Panc1 (cell line): ENCODE measurements around the gene GLIS1. TPM values are rescaled to one million over a fixed set of nuclear protein-coding genes. Genes with fewer than 3 reads are reported as not detected.

Source experiments
- ATAC-seq: fragments of 200-7000 bp; cut with Tn5 transposase; 2 replicates; pipeline ENCODE4 v1.9.1; 2020; ENCODE audit warnings: mild to moderate bottlenecking, moderate library complexity
- BruUV-seq: library from RNA; stranded (reverse); fragments of 400-500 nt; replicated peaks from 2 replicates; lab custom pipeline; 2021; lab: Mats Ljungman, UMichigan
- CTCF ChIA-PET: fragments of 300-600 bp; sonication (Branson Sonifier 250); formaldehyde crosslinking; loops from one replicate; lab custom pipeline; 2022; ENCODE audit warnings: antibody characterized with exemption; lab: Charles Lee
- POLR2A ChIA-PET: fragments of 300-600 bp; sonication (Branson Sonifier 250); formaldehyde crosslinking; loops from one replicate; lab custom pipeline; 2022; ENCODE audit warnings: antibody characterized with exemption; lab: Charles Lee
- DNase-seq: peaks from one replicate; pipeline ENCODE4 v3.0.0-alpha.2; 2010; ENCODE audit warnings: low read depth, low spot score
- H3K27ac ChIP-seq: 2 replicates; pipeline ENCODE4 v1.5.1; 2011; ENCODE audit warnings: mild to moderate bottlenecking, low read length, inconsistent platforms
- H3K27me3 ChIP-seq: fragments of 200-500 bp; sonication (Bioruptor generic); 2 replicates; pipeline ENCODE4 v1.6.0; 2014; ENCODE audit warnings: low read length, inconsistent platforms; ENCODE audit not compliant: control insufficient read depth, insufficient read depth
- H3K36me3 ChIP-seq: fragments of 200-500 bp; sonication (Bioruptor generic); 2 replicates; pipeline ENCODE4 v1.5.1; 2014; ENCODE audit warnings: inconsistent platforms, mild to moderate bottlenecking, low read length, moderate library complexity; ENCODE audit not compliant: control insufficient read depth, insufficient read depth
- H3K4me1 ChIP-seq: 2 replicates; pipeline ENCODE4 v1.5.1; 2011; ENCODE audit warnings: inconsistent platforms, mild to moderate bottlenecking, low read length, moderate library complexity; ENCODE audit not compliant: control insufficient read depth, insufficient read depth
- H3K4me3 ChIP-seq, 2 experiments: 2 replicates each; pipeline ENCODE4 v1.5.1; 2011 to 2012; ENCODE audit warnings: low read depth in 2 of 2, low read length in 2 of 2, mild to moderate bottlenecking in 2 of 2, inconsistent platforms in 1 of 2, moderate library complexity in 1 of 2
- H3K9me3 ChIP-seq: fragments of 200-500 bp; sonication (Bioruptor generic); 2 replicates; pipeline ENCODE4 v1.5.1; 2014; ENCODE audit warnings: low read depth, mild to moderate bottlenecking, inconsistent platforms, low read length, moderate library complexity; ENCODE audit not compliant: control insufficient read depth, insufficient read depth
- CTCF ChIP-seq: fragments of 450-650 bp; IDR thresholded peaks from 2 replicates; pipeline ENCODE4 v1.5.1; 2017; ENCODE audit warnings: mild to moderate bottlenecking
- POLR2AphosphoS5 ChIP-seq: IDR thresholded peaks from 2 replicates; pipeline ENCODE4 v1.6.1; 2012; ENCODE audit warnings: mild to moderate bottlenecking, low read depth, low read length, moderate library complexity
- SIN3A ChIP-seq: IDR thresholded peaks from 2 replicates; pipeline ENCODE4 v1.6.1; 2012; ENCODE audit warnings: low read depth, mild to moderate bottlenecking, low read length, moderate library complexity, borderline replicate concordance; ENCODE audit not compliant: insufficient read depth
- TCF7L2 ChIP-seq: IDR thresholded peaks from 2 replicates; pipeline ENCODE4 v1.6.1; 2011; ENCODE audit warnings: mild to moderate bottlenecking, low read depth, low read length, inconsistent platforms
- in situ Hi-C: cut with HindIII; loops from 2 replicates; pipeline ENCODE4 v1.10.0; 2016; ENCODE audit warnings: low sequenced_read_pairs, low pct_unique_long_range_greater_than_20kb
- intact Hi-C: fragments of 100-400 bp; cut with micrococcal nuclease; formaldehyde crosslinking; loops from one replicate; pipeline ENCODE4 v1.10.0; 2022; ENCODE audit not compliant: unreplicated experiment
- total RNA-seq: library from RNA; stranded (reverse); gene quantifications from one replicate; pipeline ENCODE4 v1.2.1, GENCODE V29; 2021; ENCODE audit not compliant: unreplicated experiment
- TF ChIP-seq, protein P1 (sequence below), 2 experiments: IDR thresholded peaks; 2 replicates each; pipeline ENCODE4 v1.6.1; 2011 to 2012; ENCODE audit warnings: low read depth in 2 of 2, control low read depth in 1 of 2, low read length in 1 of 2, mild to moderate bottlenecking in 1 of 2, moderate library complexity in 1 of 2; ENCODE audit not compliant: insufficient read depth in 1 of 2

GLIS1 gene
- total RNA-seq, 1 experiment from 2014 or later: 0.28 TPM

GRCh38 chr1:53730224-53730865 is 8.6 kb downstream of the GLIS1 start:
- Histone ChIP-seq H3K9me3 (no peaks in the 10 kb centered on the region), H3K36me3 (no peaks in the 10 kb centered on the region)
- intact Hi-C loops: no loop called here

DNA sequence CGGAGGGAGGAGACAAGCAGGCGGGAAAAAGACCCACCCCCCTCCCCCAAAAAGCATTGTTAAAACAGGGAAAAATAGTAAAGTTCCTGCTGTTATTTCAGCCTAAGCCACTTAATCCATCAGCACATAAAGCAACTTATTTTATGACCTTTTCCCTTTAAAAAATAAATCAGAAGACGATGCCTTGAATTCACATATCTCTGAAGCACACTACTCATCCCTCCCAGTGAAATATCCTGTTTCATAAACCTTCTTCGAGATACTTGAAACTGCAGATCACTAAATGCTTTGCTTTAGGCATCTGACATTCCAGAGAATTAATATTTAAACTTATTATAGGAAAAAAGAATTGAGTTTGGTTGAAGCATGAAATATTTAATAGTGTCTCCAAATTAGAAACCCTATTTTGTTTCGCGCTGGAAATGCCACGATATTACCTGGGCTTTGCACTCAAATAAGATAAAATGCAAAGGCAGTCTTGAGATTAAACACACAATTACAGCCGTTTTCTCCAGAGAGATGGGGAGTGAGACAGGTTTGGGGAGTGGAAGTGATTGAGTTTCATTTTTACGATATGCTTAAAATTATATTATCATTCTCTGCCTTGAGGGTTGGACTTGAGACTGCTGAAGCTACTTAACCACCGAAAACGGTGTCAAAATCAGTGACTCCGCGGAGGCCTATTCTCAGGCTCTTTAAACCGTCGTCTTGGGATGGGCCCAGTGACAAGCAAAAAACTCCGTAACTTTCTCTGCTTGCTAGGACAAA is 9.3 kb downstream of the GLIS1 start:
- BruUV-seq: no TSS peak
- H3K36me3 ChIP-seq: no peaks in the 10 kb centered on the region
- DNase-seq (no peak), ATAC-seq (no peak)
- H3K27ac ChIP-seq: no peak overlapping the region
- POLR2A ChIA-PET: no interaction called here
- TF ChIP-seq CTCF (no peak), POLR2AphosphoS5 (no peak), SIN3A (no peak), TCF7L2 (no peak)
- TF ChIP-seq, protein P1, sequence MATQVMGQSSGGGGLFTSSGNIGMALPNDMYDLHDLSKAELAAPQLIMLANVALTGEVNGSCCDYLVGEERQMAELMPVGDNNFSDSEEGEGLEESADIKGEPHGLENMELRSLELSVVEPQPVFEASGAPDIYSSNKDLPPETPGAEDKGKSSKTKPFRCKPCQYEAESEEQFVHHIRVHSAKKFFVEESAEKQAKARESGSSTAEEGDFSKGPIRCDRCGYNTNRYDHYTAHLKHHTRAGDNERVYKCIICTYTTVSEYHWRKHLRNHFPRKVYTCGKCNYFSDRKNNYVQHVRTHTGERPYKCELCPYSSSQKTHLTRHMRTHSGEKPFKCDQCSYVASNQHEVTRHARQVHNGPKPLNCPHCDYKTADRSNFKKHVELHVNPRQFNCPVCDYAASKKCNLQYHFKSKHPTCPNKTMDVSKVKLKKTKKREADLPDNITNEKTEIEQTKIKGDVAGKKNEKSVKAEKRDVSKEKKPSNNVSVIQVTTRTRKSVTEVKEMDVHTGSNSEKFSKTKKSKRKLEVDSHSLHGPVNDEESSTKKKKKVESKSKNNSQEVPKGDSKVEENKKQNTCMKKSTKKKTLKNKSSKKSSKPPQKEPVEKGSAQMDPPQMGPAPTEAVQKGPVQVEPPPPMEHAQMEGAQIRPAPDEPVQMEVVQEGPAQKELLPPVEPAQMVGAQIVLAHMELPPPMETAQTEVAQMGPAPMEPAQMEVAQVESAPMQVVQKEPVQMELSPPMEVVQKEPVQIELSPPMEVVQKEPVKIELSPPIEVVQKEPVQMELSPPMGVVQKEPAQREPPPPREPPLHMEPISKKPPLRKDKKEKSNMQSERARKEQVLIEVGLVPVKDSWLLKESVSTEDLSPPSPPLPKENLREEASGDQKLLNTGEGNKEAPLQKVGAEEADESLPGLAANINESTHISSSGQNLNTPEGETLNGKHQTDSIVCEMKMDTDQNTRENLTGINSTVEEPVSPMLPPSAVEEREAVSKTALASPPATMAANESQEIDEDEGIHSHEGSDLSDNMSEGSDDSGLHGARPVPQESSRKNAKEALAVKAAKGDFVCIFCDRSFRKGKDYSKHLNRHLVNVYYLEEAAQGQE (IDR thresholded peaks at IDR 0.05; ENCODE audit: insufficient read depth in 1 of 2, low read depth in 2 of 2, low read length in 1 of 2): no peak
- H3K9me3 ChIP-seq: no peaks in the 10 kb centered on the region
- intact Hi-C loops (no loop called here), in situ Hi-C loops (no loop called here)
- H3K4me1 ChIP-seq: peaks cover 2% of the 10 kb centered on the region; the same call in 1 of the 2 replicates
- H3K27me3 ChIP-seq: no peaks in the 10 kb centered on the region; the same call in 1 of the 2 replicates
- CTCF ChIA-PET: interaction anchor here (0.9 kb wide), 1 partner anchor 14 kb away, joined by 3 read pairs; no protein-coding TSS in a partner anchor
- no peak overlapping the region for H3K4me3 ChIP-seq

More at GRCh38 chr1:53730224-53730865, 8.6 kb downstream of the GLIS1 start:
- POLR2A ChIA-PET: no interaction called here
- TF ChIP-seq SIN3A (no peak), TCF7L2 (no peak), POLR2AphosphoS5 (no peak), CTCF (no peak)
- TF ChIP-seq, protein P1 (IDR thresholded peaks at IDR 0.05; ENCODE audit: insufficient read depth in 1 of 2, low read depth in 2 of 2, low read length in 1 of 2): no peak
- ATAC-seq (no peak), DNase-seq (no peak)
- Histone ChIP-seq H3K27ac (no peak overlapping the region), H3K4me3 (no peak overlapping the region), H3K27me3 (no peaks in the 10 kb centered on the region; the same call in 1 of the 2 replicates), H3K4me1 (peaks cover 2% of the 10 kb centered on the region; the same call in 1 of the 2 replicates)
- in situ Hi-C loops: no loop called here
- CTCF ChIA-PET: interaction anchor here (0.9 kb wide), 1 partner anchor 15 kb away, joined by 3 read pairs; no protein-coding TSS in a partner anchor
- no TSS peak for BruUV-seq
